NCI-H2029 treated with DMSO at 0.1 percent for 48 hours (cell line): ENCODE measurements around the gene HAND2.

Experiments
- DNase-seq: peaks from one replicate; lab custom pipeline; 2025; lab: John Stamatoyannopoulos, UW

The HAND2 gene

DNA sequence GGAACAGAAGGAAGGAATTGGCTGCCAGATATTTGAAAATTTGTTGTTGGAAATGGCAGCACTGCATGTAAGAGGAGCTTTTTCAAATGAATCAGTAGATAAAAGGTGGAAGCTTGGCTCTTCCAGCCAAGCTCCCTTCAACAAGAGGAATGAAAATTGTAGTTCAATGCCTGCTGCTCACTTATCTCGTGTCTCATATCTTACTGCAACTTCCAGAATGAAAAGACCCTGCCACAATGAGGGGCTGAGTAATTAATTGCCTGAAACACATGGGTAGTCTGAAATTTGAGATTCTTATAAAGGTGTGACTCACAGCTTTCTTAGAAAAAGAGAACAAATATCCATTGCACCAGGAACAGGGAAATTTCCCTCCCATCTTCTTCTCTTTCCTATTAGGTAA lies 53.0 kb downstream of the HAND2 start:
- no peak for DNase-seq
